ENCODE results near the gene GALM. TPM values are rescaled to one million over a fixed set of nuclear protein-coding genes. Genes with fewer than 3 reads are reported as not detected.

GALM gene
- total and polyA plus RNA-seq, 2 of the 13 experiments (the other 11 are each of a cell fraction or from before 2014, with no cell fraction given): 65.5 to 90.0 TPM

DNA sequence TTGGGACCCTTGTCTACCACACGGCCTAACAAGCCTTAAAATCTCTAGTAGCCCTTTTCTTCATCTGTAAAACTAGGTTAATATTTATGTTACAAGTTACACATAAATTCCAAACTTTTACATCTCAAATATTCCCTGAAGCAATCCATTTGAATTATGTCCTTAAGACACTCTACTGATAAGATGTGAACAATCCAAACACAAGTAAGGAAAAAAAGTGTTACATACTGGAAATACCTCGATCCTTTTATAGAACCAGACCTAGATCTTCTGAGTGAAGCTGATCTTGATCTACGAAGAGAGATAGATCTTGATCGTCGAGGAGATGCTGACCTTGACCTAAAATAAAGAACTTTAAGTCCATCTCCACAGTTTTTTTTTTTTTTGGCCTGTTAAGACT is 81.9 kb downstream of the GALM start:
- peaks cover 82% of the 10 kb centered on the region for H3K4me1 ChIP-seq (ENCODE audit: insufficient read depth, low read length)
- H3K4me3 ChIP-seq (replicated peaks in 1 of 3; ENCODE audit: insufficient read depth in 1 of 3, low read depth in 2 of 3, low read length in 3 of 3): peak overlapping the region in 2 of 3 experiments; percentile 2 to 3; a peak in 1 of 6 replicates
- H3K9ac ChIP-seq (ENCODE audit: insufficient read depth, low read depth, low read length): no peak overlapping the region
- H3K4me2 ChIP-seq (ENCODE audit: low read depth, low read length): peak overlapping the region; percentile 86
- H3K79me2 ChIP-seq (ENCODE audit: insufficient read depth, low read length): peaks cover 70% of the 10 kb centered on the region
- H3K27me3 ChIP-seq (ENCODE audit: control insufficient read depth in 1 of 2, insufficient read depth in 2 of 2, low read length in 2 of 2): no peaks in the 10 kb centered on the region; a peak in 1 of 5 replicates
- in situ Hi-C loops (cut with HindIII; ENCODE audit: extremely low pct_ligation_motif_present, low pct_unique_long_range_greater_than_20kb): loop anchor here (25.0 kb wide), 1 partner anchor 436 kb away; no protein-coding TSS in a partner anchor
- no TSS peak for BruUV-seq (replicated peaks)
- H2AFZ ChIP-seq (ENCODE audit: low read length): no peak overlapping the region
- FAIRE-seq (no peak), DNase-seq (ENCODE audit: low spot score) (no peak), ATAC-seq (no peak)
- H3K9me3 ChIP-seq (ENCODE audit: low read length): no peaks in the 10 kb centered on the region
- CTCF ChIA-PET (ENCODE audit: low intra/inter-chr PET ratio, low total read pairs): no interaction called here
- H3K27ac ChIP-seq (ENCODE audit: extremely low read length, insufficient read depth, low read length): no peak overlapping the region
- intact Hi-C loops (cut with micrococcal nuclease; ENCODE audit: unreplicated experiment): loop anchor here (10.0 kb wide), 1 partner anchor 87 kb away; no protein-coding TSS in a partner anchor
- TF ChIP-seq POLR2G (IDR thresholded peaks at IDR 0.05; ENCODE audit: low read depth, low read length) (0 out of 2 replicates have a peak, but pooled peaks have one; percentile 4), BCL3 (CRISPR knock-in tag; IDR thresholded peaks at IDR 0.05) (no peak)
- H3K36me3 ChIP-seq (replicated peaks in 1 of 2; ENCODE audit: control insufficient read depth in 1 of 2, insufficient read depth in 2 of 2, low read length in 2 of 2): peaks cover 17 to 52% of the 10 kb centered on the region in 2 experiments
- H4K20me1 ChIP-seq (ENCODE audit: insufficient read depth, low read length): peaks cover 72% of the 10 kb centered on the region
- POLR2A ChIA-PET: interaction anchor here (1.9 kb wide), 1 partner anchor 16 kb away, joined by 6 read pairs; no protein-coding TSS in a partner anchor
- 81% methylated on average over 5 of the region's 5 CpGs for WGBS (ENCODE audit: low lambda C conversion rate)

- Histone ChIP-seq H3K27me3 (ENCODE audit: control insufficient read depth in 1 of 2, insufficient read depth in 2 of 2, low read length in 2 of 2) (no peaks in the 10 kb centered on the region; a peak in 1 of 5 replicates), H3K4me1 (ENCODE audit: insufficient read depth, low read length) (peaks cover 80% of the 10 kb centered on the region), H3K4me3 (replicated peaks in 1 of 3; ENCODE audit: insufficient read depth in 1 of 3, low read depth in 2 of 3, low read length in 3 of 3) (peak overlapping the region in 2 of 3 experiments; percentile 2 to 5; a peak in 2 of 6 replicates), H3K79me2 (ENCODE audit: insufficient read depth, low read length) (peaks cover 70% of the 10 kb centered on the region), H3K36me3 (replicated peaks in 1 of 2; ENCODE audit: control insufficient read depth in 1 of 2, insufficient read depth in 2 of 2, low read length in 2 of 2) (peaks cover 17 to 52% of the 10 kb centered on the region in 2 experiments), H3K4me2 (ENCODE audit: low read depth, low read length) (peak overlapping the region; percentile 86), H3K27ac (ENCODE audit: extremely low read length, insufficient read depth, low read length) (no peak overlapping the region), H3K9ac (ENCODE audit: insufficient read depth, low read depth, low read length) (no peak overlapping the region), H4K20me1 (ENCODE audit: insufficient read depth, low read length) (peaks cover 68% of the 10 kb centered on the region), H3K9me3 (ENCODE audit: low read length) (no peaks in the 10 kb centered on the region), H2AFZ (ENCODE audit: low read length) (no peak overlapping the region)
- POLR2A ChIA-PET: interaction anchor here (1.9 kb wide), 1 partner anchor 17 kb away, joined by 6 read pairs; no protein-coding TSS in a partner anchor
- TF ChIP-seq PRPF4 (IDR thresholded peaks at IDR 0.05; ENCODE audit: low read depth, low read length, poor library complexity, severe bottlenecking) (peak; percentile 93), ZNF609 (CRISPR knock-in tag; IDR thresholded peaks at IDR 0.05; ENCODE audit: borderline replicate concordance) (no peak), ZBTB38 (CRISPR knock-in tag; IDR thresholded peaks at IDR 0.05) (peak; percentile 59; the same call in 1 of the 2 replicates)
- WGBS (ENCODE audit: low lambda C conversion rate): 91% methylated on average over 9 of the region's 9 CpGs
- no peak for DNase-seq (ENCODE audit: low spot score)
- intact Hi-C loops (cut with micrococcal nuclease; ENCODE audit: unreplicated experiment) (loop anchor here (10.0 kb wide), 1 partner anchor 86 kb away; no protein-coding TSS in a partner anchor), in situ Hi-C loops (cut with HindIII; ENCODE audit: extremely low pct_ligation_motif_present, low pct_unique_long_range_greater_than_20kb) (loop anchor here (25.0 kb wide), 1 partner anchor 436 kb away; no protein-coding TSS in a partner anchor)
- no peak for ATAC-seq
- BruUV-seq (replicated peaks): no TSS peak
- CTCF ChIA-PET (ENCODE audit: low intra/inter-chr PET ratio, low total read pairs): no interaction called here
- no peak for FAIRE-seq
These were observed 82.5 kb downstream of the GALM start for GRCh38 chr2:38748391-38748790.

Data from HepG2 (cell line).